Glomerular endothelial cell (primary cell): ENCODE data around the gene SPACA1. TPM values are rescaled to one million over a fixed set of nuclear protein-coding genes. Genes with fewer than 3 reads are reported as not detected.
"Not testable (repeated sequence)": the region's sequence is repeated elsewhere in the genome, so short reads cannot be mapped to it uniquely, and the experiment has no call there.

Experiments
- DNase-seq: peaks from one replicate; pipeline ENCODE4 v3.0.0-alpha.2; 2011; ENCODE audit warnings: low read depth, low spot score; ENCODE audit errors: extremely low read depth
- total RNA-seq: library from RNA; depleted of rRNA; stranded (reverse); fragments of >200 nt; gene quantifications from 2 replicates; pipeline ENCODE4 v1.2.3, GENCODE V29; 2015

Gene SPACA1, protein sequence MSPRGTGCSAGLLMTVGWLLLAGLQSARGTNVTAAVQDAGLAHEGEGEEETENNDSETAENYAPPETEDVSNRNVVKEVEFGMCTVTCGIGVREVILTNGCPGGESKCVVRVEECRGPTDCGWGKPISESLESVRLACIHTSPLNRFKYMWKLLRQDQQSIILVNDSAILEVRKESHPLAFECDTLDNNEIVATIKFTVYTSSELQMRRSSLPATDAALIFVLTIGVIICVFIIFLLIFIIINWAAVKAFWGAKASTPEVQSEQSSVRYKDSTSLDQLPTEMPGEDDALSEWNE
- total RNA-seq: not detected in 2 replicates

DNA sequence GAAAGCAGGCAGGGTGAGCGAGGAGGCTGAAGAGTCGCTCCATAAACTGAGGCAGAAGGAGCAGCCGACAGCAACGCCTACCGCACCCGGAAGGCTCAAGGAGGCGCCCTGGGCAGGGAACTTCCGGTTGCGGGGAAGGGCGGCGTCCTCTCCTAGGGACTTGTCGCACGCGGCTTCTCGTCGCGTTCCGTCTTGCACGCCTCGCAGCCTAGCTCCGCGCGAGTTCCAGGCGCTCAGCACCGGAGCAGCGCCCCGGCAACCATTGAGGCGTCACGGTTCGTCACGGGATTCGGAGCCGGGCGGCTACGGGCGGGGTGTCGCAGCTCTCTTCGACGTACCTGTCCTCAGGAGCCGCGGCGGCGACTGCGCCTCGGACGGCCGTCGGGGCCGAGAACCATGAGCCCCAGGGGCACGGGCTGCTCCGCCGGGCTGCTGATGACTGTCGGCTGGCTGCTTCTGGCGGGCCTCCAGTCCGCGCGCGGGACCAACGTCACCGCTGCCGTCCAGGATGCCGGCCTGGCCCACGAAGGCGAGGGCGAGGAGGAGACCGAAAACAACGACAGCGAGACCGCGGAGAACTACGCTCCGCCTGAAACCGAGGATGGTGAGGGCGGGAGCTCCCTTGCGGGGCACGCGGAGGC is at the start of gene SPACA1:
Gene SPACA1 (plus strand): TSS at position 332 of the 641 bp plus-strand sequence. CDS start 65 bp downstream, at position 397.
- DNase-seq: no peak

DNA sequence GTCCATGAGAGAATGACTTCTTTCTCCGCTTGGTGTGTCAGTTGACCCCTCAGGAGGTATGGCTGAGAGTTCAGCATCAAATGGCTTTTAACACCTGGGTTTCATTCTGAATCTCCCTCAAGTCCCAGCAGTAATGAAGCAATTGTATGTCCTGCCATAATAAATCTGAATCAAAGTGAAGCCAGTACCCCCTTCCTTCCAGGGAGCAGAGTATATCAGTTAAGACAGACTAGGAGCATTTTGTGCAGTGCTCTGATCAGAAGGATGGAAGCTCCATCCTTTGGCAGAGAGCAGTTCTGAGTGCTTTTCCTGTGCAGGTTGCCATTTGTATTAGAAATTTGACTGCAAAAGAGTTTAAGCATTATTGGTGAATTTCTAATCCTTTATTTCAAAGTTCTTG is 46.9 kb upstream of the SPACA1 start:
- DNase-seq: no peak

DNA sequence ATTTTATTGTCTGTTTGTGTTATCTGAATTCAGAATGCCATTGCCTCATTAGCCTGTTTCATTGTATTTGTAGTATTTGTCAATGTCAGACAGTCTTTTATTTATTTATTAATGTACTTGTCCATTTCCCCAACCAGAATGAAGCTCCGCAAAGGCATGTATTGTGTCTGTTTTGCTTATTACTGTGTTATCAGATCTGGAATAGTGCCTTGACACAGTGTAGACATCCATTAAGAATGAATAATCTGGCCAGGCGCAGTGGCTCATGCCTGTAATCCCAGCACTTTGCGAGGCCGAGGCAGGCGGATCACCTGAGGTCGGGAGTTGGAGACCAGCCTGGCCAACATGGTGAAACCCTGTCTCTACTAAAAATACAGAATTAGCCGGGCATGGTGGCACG is 46.4 kb upstream of the SPACA1 start:
- DNase-seq: not testable (repeated sequence)

DNA sequence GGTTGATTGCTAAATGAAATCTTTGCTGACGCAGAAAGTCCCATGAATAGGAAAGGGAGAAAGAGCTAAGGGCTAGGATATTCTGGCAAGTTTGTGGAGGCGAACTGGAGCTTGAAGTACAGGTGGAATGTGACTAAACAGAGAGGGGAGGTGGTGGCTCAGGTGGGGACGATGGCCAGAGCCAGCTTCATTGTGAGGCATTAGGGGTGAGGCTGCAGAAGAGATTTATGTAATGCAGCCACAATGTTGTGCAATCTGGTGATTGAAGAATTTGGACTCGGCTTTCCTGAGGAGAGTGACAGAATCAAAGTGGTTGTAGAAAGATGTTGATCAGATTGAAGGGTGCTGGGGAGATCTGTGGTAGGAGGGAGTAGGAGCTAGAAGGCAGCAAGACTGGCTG is 42.9 kb upstream of the SPACA1 start:
- DNase-seq: no peak

DNA sequence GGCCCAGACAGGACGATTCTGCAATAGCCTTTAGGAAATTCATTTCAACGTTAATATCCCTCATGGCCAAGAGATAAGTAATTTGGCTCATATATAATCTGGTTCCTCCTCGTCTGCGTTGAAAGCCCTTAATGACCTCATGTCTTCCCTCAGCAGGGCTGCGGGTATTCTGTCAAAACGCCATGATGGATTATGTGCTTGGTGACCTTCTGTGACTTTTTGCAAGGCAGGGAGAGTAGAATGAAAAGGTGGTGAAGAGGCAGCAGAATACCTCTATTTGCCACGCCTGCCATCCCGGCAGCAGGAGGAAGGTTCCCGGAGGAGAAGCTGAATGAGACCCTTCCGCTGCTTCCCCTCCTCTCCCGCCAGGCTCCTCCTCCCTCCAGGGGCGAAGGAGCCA is 41.1 kb upstream of the SPACA1 start:
- no peak for DNase-seq

DNA sequence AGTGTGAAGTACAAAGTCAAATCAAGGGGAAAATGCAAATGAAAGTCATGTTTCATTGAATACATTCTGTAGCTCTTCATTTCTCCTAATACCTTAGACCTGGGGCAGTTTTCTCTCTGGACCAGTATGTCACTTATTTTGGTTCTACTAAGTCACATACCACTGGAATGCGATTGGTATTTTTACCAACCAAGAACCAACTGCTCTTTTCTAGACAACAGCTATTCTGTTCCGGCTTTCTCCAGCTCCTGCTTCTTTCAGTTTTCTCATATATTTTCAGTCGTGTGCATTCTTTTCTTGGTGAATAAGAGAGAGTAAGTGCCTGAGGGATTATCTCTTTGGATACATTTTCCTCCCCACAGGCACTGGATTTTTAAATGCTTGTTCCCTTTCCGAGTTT is 39.2 kb upstream of the SPACA1 start:
- DNase-seq: no peak

DNA sequence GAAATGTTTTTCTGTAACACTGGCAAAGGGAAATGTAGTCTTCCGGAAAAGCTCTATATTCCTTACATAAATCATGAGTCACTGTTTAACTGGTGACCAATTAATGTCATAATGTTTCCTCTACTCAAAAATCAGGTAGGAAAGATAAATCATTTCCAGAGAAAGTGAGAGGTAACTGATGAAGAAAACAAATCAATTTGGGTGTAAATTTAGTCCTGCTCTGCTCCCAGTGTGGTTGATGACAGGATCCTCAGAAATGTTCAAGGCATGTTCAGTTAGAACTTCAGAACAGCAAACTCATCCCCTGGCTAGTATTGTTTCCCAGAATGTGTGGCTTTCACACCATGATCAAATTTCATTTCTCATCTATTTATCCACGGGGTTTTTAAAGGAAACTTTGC is 38.8 kb upstream of the SPACA1 start:
- DNase-seq: no peak

DNA sequence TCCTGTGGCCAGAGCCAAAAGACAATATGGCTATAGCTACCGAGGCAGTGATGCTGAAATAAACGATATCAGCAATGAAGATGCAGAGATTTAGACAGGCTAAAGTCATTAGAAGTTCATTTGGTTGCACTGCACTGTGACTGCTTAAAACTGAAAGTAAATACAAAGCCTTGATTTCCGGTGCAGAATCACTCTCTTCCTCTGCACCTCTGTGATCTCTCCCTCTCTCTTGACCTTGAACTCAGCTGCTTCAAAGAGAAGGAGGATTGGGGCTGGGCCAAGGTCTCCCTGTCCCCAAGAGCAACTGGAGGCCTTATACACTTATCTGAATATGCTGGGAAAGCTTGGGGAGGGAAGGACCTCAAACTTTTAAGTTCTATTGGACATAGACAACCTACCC is 34.6 kb upstream of the SPACA1 start:
- DNase-seq: no peak

DNA sequence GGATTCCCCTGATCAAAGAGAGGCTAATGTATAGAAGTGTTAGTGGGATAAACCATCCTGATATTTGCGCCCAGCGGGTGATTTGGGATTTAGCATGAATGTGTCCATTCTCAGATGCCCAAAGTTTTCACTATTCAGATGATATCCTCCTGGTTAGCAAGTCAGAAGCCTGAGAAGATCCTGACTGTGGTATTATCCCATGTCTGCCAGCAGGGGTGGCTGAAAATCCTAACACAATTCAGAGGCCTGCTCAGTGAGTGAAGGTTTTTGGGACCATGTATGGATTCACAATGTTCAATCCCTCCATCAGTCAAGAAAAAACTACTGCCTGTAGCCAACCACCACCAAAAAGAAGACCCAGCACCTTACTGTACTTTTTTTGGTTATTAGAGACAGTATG is 34.1 kb upstream of the SPACA1 start:
- DNase-seq: no peak

DNA sequence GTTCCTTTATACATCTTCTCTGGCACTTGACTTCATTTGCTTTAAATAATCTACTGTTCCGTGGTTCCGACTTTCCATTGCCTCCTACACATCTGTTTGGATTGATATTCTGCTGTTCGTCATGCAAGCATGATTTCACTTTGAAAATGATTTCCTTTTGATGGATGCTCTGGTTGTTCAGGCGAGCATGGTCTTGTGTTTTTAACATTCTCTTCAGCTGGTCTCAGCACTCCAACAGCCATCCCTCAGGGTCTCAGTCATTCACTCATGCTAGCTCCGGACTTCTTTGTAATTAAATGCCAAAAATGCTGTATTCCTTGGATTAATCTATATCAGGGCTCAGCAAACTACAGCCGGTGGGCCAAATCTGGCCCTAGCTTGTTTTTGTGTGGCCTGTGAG is 27.2 kb upstream of the SPACA1 start:
- DNase-seq: no peak

DNA sequence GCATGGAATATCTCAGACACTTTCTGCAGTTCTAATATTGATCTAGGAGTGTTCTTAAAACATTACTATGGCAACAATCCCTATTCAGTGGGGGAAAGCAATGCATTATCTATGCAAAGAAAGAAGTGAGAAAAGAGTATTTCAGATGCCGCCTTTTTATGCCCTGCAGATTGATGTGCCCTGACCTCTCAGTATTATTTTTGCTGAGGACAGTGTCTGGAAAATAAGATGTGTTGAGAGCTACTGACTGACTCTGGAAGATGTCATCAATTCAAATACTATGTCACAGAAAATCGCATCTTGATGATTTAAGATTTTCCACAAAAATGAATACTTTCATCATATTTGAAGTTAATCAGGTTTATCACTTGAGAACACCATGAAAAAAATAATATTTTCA is 22.9 kb upstream of the SPACA1 start:
- no peak for DNase-seq

DNA sequence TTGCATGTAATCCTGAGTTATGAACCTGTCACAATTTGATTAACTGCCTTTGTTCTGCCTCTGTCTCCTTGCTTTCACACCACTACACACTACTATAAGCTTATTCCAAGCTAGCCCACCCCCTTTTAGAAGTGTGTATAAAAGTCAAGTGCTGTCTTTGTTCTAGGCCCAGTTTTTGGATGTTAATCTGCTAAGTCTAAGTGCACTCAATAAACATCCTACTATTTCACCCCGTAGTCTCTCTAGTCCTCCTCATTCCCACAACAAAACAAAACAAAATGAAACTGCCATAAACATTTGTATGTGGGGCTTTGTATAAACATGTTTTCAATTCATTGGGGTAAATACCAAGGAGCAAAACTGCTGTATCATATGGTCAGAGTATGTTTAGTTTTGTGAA is 16.1 kb upstream of the SPACA1 start:
- DNase-seq: no peak

DNA sequence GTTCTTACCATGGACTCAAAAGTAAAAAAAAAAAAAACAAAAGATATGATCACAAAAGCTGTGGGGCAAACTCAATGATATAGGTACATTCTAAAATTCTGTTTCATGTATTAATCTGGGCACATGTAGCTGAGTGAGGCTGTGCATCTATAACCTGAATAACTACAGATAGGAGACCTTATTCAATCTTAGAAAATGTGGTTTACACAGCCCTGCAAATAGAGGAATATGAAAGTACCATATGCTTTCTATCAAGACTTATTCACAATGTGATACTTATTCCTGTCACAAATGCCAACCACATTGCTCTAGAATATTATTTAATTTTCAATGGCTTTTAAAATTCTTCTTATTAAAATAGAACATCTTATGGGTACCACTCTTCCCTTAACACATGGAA is 3.1 kb upstream of the SPACA1 start:
- no peak for DNase-seq

DNA sequence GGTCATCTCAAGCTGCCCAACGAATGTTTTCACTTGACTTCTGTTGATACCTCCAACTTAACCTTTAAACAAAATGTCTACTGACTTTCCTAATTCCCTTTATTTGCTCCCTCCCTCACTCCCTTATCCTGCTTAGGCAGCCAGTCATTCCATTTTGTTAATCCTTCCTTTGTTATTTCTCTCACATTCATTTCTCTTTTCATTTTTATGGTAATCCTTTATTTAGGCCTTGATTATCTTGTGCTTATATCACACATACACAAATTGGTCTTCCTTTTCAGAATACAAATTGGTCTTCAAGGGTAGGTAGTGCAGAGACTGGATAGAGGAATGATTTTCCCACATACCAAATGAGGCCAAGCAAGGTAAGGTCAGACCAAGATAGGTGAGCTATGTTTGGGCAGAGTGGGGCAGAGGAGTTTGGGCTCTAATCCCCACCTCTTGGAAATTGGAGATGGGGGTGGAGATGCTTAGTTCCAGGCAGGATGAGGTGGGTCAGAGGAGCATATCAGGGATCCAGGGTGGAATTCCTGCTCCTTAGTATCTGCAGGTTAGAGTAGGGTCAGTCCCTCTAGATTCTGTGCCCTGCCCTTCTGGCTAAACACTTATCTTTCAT is 2.0 kb upstream of the SPACA1 start:
- no peak for DNase-seq

DNA sequence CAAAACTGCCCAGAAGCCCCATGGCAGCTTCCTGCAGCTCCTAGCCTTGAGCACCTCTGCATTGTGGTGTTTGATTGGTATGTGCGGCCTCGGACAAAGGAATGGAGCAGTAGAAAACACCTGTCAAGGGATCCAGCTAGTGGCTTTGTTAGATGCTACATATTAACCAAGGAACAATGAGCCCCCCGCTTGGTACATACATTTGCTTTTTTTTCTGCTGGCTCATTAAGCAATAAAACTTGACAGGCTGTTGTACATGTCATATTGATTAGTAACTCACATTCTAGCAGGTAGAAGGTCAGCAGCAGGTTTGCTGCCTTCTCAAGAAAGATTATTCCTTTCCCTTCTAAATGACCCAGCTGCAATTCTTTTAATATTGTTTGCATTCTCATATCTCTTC is 937 bp downstream of the SPACA1 start:
- DNase-seq: no peak

DNA sequence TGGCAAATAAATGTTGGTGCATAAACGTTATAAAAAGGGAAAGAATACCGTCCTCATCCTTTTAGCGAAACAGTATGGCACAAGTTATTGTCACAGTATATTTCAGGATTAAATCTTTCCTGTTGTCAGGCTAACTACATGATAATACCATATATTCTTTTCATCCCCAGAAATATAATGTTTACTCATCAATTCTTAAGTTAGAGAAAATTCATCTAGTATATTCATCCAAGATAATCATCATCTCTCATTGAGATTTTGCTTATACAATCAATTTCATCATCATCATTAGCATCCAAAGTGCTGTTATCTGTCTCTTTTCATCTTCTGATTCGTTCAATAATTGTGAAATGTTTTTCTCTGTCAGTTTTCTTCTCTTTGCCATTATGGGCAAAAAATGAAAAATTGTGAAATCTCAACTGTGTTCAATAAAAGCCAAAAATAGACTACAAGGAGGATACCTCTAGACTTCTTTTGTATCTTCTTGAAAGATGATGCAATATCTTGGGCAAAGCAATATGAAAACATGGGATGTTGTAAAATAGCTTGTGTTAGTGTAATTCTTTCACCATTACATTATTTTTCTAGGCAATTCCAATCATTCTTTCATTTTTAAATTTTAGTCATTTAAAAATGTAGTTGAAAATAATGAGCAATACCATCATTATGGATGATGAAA is 2.6 kb downstream of the SPACA1 start:
- DNase-seq: no peak

DNA sequence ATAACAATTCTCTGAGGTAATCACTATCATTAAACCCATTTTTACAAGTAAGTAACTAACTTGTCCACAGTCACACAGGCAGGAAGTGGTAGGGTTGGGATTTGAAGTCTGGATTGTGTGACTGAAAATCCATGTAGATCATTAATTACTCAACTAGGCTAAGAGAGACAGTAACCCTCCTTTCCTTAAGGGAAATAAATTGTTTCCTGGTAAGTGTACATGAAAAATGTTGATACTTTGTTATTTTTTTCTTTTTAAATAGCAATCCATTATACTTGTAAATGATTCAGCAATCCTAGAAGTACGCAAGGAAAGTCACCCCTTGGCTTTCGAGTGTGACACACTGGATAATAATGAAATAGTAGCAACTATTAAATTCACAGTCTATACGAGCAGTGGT is 11.6 kb downstream of the SPACA1 start:
- no peak for DNase-seq

DNA sequence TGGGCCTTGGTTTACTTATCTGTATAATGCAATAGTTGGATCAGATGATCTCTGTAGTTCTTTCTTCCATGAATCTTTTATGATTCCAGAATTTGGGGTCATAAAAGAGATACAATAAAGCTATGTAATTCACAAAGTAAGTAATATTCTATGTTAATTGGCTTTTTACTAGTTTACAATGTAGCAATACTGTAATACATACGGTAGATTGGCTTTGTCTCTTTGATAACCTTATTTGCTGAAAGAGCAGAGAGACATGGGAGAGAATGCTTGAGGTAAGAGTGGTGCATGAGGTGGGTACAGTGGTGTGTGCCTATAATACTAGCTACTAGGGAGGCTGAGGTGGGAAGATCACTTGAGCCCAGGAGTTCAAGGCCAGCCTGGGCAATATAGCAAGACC is 14.7 kb downstream of the SPACA1 start:
- DNase-seq: no peak

DNA sequence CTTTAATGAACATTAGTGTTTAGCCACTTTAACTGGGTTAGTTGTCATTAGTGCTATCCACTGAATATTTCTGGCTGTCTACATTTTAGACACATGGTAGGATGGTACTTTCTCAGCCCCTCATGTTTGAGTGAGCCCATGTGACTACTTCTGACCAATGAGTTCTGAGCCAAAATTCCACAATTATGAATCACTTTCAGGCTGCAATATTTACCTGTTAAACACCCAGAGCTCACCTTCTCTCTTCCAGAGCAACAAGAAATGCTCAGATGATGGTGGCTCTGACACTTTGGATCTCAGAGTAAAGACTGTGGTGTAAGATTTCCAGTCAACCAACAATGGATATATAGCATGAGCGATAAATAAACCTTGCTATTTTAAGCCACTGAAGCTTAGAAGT is 24.8 kb downstream of the SPACA1 start:
- no peak for DNase-seq

DNA sequence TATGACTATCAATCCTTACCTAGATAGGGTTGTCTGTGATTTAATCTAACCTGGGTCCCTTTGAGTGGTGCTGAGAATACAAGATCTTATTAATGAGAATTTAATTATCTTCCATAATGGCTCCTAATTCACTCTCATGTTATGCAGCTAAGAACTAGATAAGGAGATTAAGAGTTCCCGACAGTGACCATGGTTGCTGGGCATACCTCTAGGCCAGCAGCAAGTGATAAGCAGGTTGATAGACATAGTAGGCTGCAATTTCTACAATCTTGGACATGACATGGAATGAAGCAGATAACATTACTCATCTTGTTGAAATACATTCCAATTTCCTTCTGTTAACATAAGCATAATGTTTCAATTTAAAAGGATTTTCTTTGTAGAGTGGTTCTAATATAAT is 27.1 kb downstream of the SPACA1 start:
- DNase-seq: no peak

DNA sequence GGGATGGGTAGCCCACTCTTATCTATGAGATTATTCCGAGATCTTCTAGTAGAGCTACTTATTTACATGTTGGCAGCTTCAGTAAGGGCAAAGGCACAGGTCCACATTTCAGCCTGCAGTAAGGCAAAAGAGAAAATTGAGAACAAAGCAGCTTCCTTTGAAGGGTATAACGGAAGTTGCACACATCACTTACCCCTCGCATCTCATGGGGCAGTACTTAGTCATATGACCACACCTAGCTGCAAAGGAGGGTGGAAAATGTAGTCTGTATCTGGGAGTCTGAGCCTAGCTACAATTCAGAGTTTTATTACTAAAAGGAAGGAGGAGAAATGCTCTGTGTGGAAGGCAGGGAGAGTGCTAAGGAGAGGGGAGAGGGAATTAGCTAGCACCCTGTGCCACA is 29.7 kb downstream of the SPACA1 start:
- no peak for DNase-seq

DNA sequence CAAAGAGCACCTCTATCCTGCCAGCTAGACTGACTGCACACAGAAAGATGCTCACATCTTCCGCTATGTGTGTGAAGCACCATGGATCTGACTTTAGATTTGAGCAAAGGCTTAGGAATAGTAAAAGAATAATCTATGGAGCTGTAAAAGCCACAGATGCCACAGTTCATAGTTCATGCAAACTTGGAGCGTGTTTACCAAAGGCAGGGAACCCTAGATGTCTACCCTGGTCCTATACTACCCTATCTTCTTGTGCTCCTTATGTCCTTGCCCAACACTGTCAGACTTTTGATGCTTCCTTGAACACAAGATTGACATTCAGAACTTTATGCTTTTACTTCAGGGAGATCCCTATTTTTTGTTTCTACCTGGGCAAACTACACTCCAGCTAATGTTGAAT is 39.2 kb downstream of the SPACA1 start:
- DNase-seq: no peak
